H7 (cell line): ENCODE results near the gene FGD4. TPM values are rescaled to one million over a fixed set of nuclear protein-coding genes. Genes with fewer than 3 reads are reported as not detected.

Experiments used
- DNase-seq: peaks from one replicate; pipeline ENCODE4 v3.0.0; 2012
- H3K27me3 ChIP-seq: 2 replicates; pipeline ENCODE4 v1.6.0; 2011; ENCODE audit warnings: mild to moderate bottlenecking, low read length; ENCODE audit not compliant: control insufficient read depth, insufficient read depth
- H3K36me3 ChIP-seq: replicated peaks from 2 replicates; pipeline ENCODE4 v1.5.1; 2011; ENCODE audit warnings: low read length; ENCODE audit not compliant: control insufficient read depth, insufficient read depth
- H3K4me3 ChIP-seq: 2 replicates; pipeline ENCODE4 v1.5.1; 2011; ENCODE audit warnings: low read depth, mild to moderate bottlenecking, control low read depth, low read length, moderate library complexity; ENCODE audit not compliant: insufficient read depth
- total RNA-seq: library from RNA; depleted of rRNA; stranded (reverse); fragments of >200 nt; shearing (Covaris generic); gene quantifications from 2 replicates; pipeline ENCODE4 v1.2.3, GENCODE V29; 2014

FGD4 gene
- total RNA-seq, 1 experiment from 2014 or later: 24.0 TPM

DNA sequence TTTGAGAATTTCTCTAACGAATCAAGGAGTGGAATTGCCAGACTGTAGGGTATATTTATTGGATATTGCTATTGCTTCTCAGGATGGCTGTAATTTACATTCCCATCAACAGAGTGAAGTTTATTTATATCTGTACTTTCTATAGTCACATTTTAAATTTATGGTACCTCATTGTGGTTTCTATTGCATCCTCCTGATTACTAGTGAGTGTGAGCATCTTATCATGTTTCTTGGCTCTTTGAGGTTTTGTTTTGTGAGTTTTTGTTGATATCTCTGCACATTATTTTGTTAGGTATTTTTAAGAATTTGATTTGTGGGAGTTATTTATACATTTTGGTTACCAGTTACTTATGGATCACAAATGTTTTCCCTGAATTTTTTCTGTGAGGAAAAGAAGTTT is 293.7 kb downstream of the FGD4 start:
- H3K4me3 ChIP-seq: no peak overlapping the region
- H3K36me3 ChIP-seq: no peaks in the 10 kb centered on the region
- DNase-seq: no peak
- H3K27me3 ChIP-seq: no peaks in the 10 kb centered on the region
